SIG-M5 treated with dmso at 0.1 percent for 504 hours (cell line): ENCODE results near the gene PEAK1.

Experiments used
- DNase-seq: peaks from one replicate; lab custom pipeline; 2025; ENCODE audit not compliant: unreplicated experiment; lab: John Stamatoyannopoulos, UW

PEAK1 gene

GRCh38 chr15:77419836-77420609 lies at the start of gene PEAK1:
PEAK1 (minus strand) TSS chr15:77420104; CDS start chr15:77181926, 238,178 bp downstream.
- DNase-seq: peak; percentile 94

- DNase-seq: no peak
These were observed 49.0 kb upstream of the PEAK1 start for GRCh38 chr15:77468896-77469295.

- no peak for DNase-seq
These were observed 46.6 kb upstream of the PEAK1 start for GRCh38 chr15:77466521-77466920.

- no peak for DNase-seq
These were observed 44.4 kb upstream of the PEAK1 start for GRCh38 chr15:77464129-77464865.

GRCh38 chr15:77461486-77461885 lies 41.6 kb upstream of the PEAK1 start:
- DNase-seq: no peak

GRCh38 chr15:77459031-77459430 lies 39.1 kb upstream of the PEAK1 start:
- no peak for DNase-seq

- no peak for DNase-seq
These were observed 38.0 kb upstream of the PEAK1 start for GRCh38 chr15:77457905-77458265.

- DNase-seq: no peak
These were observed 37.4 kb upstream of the PEAK1 start for GRCh38 chr15:77457191-77457904.

GRCh38 chr15:77456746-77457145 lies 36.8 kb upstream of the PEAK1 start:
- no peak for DNase-seq

- no peak for DNase-seq
These were observed 35.9 kb upstream of the PEAK1 start for GRCh38 chr15:77455696-77456321.

GRCh38 chr15:77454951-77455350 lies 35.0 kb upstream of the PEAK1 start:
- no peak for DNase-seq

GRCh38 chr15:77454265-77454664 lies 34.4 kb upstream of the PEAK1 start:
- no peak for DNase-seq

GRCh38 chr15:77446840-77447390 lies 27.0 kb upstream of the PEAK1 start:
- no peak for DNase-seq

GRCh38 chr15:77440378-77440999 lies 20.6 kb upstream of the PEAK1 start:
- no peak for DNase-seq

- no peak for DNase-seq
These were observed 17.4 kb upstream of the PEAK1 start for GRCh38 chr15:77437264-77437663.

GRCh38 chr15:77436822-77437221 lies 16.9 kb upstream of the PEAK1 start:
- DNase-seq: no peak

GRCh38 chr15:77430652-77431051 lies 10.7 kb upstream of the PEAK1 start:
- no peak for DNase-seq

- DNase-seq: no peak
These were observed 10.3 kb upstream of the PEAK1 start for GRCh38 chr15:77430213-77430612.

- no peak for DNase-seq
These were observed 7.0 kb upstream of the PEAK1 start for GRCh38 chr15:77426871-77427270.

- DNase-seq: no peak
These were observed 6.5 kb upstream of the PEAK1 start for GRCh38 chr15:77426377-77426776.

GRCh38 chr15:77425104-77425503 lies 5.2 kb upstream of the PEAK1 start:
- DNase-seq: no peak
